G401.6 (cell line): ENCODE measurements around the gene USP30.

Experiments
- FAIRE-seq: peaks from 2 replicates; lab custom pipeline; 2012; peaks lifted over from hg19 to GRCh38; lab: Jason Lieb, UNC

Gene USP30

GRCh38 chr12:109098183-109098604 lies 45.8 kb downstream of the USP30 start:
- FAIRE-seq, result no peak

DNA sequence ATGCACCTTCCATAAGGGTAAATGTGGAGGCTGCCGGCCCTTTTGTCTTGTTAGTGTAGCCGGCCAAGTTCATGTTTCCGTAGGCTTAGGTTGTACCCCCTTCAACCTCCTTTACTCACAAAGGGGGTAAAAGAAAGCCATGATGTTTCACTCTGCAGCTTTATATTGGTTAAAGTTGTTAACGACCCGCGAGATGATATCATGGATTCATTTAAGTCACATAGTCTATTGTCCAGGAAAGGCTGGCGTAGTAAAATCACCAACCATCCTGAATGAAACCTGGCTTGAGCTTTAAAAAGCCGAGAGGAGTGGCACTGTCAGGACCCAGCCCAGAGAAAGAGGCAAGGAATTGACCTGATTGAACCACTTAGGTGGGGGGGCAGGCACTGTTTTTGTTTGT lies 46.3 kb downstream of the USP30 start:
- FAIRE-seq, result no peak

- no peak for FAIRE-seq
Measured at GRCh38 chr12:109099431-109100020, 47.1 kb downstream of the USP30 start.

GRCh38 chr12:109100741-109101140 lies 48.4 kb downstream of the USP30 start:
- no peak for FAIRE-seq

DNA sequence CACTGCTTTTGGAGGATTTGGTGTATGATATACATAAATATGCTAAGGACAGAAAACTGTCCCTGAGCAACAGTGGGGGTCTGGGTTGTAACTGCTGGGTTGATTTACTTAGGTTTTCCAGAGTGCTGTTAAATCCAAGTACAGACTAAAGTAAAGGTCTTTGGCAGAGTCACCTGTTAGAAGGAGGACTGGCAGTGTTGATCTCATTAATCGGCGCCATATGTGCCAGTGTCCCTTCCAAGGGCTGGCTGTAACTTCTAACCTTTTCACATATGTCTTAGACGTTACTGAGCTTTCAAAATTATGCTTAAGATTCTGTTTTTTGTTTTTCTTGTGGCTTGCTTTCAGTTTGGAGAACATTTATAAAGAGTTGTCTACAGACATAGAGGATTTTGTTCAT lies 50.1 kb downstream of the USP30 start:
- no peak for FAIRE-seq

DNA sequence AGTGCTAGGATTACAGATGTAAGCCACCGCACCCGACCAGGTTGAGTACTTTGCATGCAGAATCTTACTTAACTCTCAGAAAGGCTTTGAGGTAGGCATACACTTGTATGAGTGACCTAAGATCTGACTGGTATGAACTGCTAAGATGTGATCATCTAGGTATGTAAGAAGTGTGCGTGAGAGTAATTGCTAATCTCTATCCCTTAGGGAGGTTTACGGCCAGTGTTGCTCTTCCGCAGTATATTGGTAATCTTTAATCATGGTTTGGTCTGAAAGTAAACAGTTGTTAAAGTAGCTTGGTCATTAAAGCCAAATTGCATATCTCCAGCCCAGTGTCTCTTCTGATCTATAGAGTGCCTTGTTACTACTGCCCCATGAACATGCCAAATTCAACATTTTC lies 52.8 kb downstream of the USP30 start:
- no peak for FAIRE-seq

DNA sequence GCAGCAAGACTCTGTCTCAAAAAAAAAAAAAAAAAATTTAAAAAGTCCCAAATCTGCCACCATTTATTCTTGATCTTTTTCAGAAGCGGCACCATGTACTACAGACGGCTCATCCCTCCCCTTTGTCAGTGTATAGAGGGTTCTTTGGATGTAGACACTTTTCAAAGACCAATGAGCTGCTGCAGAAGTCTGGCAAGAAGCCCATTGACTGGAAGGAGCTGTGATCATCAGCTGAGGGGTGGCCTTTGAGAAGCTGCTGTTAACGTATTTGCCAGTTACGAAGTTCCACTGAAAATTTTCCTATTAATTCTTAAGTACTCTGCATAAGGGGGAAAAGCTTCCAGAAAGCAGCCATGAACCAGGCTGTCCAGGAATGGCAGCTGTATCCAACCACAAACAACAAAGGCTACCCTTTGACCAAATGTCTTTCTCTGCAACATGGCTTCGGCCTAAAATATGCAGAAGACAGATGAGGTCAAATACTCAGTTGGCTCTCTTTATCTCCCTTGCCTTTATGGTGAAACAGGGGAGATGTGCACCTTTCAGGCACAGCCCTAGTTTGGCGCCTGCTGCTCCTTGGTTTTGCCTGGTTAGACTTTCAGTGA lies 57.5 kb downstream of the USP30 start:
- no peak for FAIRE-seq

DNA sequence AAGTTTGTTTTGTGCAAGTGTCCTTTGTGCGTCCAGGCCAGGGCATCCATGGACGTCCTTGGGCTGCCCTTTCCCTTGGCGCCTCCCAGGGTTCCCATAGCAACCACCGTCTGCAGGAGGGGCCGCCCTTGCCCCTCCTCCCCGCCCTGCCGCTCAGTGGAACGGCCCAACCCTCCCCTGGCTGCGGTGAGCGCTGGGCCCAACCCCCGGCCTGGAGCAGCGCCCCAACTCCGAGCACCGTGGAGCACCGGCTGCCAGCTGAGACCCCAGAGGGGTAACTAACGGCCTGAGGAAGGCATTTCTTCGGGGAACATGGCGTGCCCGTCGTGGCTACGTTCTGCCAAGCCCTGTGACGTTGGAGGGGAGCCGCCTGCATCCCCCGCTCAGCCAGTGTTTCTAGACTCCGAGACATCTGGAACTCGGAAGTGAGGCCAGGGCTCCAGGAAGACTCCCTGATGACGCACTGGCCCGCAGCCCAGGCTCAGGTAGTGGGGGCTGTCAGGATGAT lies 58.7 kb downstream of the USP30 start:
- FAIRE-seq, result peak; percentile 49

GRCh38 chr12:109112720-109113465 lies 60.5 kb downstream of the USP30 start:
- no peak for FAIRE-seq

DNA sequence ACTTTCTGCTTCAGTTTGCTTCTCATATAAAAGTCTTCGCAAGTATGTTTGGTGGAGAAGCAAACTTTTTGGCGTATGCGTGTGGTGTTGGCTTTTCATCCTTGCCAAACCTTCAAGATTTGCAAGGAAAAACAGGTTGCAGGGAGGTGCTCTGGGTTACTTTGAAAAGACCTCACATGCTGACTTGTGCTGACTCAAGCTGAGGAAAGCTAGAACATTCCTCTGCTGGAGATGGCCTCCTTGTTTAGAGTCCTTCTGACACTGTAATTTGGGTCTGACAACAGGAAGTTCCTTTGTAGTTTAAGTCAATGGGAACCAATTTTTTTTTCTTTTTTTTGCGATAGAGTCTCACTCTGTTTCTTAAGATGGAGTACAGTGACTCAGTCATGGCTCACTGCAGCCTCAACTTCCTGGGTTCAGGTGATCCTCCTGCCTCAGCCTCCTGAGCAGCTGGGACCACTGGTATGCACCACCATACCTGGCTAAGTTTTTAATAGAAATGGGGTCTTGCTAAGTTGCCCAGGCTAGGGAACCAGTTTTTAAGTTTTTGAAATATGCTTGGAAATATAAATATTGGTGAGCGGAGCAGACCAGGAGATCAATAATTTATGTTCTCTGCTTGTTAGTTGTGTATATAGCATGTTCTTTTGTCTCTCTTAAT lies 61.4 kb downstream of the USP30 start:
- FAIRE-seq, result no peak

DNA sequence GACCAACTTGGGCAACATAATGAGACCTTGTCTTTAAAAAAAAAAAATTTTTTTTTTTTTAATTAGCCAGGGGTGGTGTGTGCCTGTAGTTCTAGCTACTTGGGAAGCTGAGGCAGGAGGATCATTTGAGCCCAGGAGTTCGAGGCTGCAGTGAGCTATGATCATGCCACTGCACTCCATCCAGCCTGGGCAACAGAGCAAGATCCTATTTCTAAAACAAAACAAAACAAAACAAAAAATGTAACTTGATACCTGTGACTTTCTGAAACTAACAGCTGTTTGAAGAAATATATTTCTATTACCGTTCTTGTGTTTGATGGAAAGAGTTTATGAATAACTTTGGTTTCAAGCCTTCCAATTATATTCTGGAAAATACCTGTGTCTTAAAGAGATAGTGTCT lies 62.3 kb downstream of the USP30 start:
- no peak for FAIRE-seq

DNA sequence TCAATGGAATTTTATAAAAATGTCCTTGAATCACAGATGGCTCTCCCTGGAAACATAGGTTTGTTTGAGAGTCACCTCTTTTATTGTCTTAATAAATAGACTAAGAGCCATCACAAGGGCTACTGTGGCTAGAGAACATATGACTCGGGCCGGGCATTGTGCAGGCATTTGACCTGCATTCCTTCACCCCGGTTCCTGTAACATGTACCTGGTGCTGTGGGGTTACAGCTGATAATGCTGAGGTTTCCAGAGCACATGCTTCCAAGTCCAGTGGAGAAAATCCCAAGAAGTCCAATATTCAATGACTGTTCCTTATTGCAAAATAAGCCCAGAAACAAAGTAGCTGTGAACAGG lies 63.0 kb downstream of the USP30 start:
- no peak for FAIRE-seq

DNA sequence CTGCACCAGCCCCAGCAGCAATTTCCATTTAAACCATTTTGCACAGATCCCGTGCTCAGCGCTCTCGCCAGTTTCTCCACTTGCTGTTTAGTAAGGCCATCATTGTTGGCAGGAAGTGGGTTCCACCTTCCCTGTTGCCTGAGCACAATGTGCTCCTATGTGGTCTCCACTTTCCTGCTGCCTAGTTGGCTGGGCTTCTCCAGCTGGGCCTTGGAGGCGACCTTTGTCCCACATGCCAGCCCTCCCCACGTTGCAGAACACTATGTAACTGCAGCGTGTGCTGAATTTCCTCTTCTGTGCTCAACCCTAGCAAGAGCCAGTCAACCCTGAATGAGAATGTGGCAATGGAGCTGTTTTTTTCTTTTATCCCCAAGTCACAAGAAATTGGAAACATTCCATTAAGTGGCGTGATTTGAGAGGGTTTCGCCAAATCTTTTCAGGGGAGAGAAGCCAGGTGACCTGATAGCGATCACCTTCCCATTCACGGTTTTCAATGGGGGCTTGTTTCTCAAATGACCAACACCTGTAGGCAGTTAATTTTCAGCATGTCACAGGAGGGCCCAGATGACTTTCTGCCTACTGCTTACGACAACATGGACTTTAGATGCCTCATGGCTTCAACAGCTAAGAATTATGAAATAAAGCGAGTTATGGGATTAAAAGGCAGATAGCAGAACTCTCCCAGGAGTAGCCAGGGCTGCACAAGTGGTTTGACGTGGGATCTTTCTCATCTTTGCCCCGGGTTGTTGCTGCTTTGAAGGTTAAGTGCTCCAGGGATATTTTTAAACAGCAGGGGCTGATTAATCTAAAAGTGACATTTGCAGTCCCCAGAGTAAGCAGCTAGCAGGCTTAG lies 63.6 kb downstream of the USP30 start, which contains the start of gene ACACB:
Gene ACACB (plus strand): TSS at position 830 of the 853 bp plus-strand sequence. CDS start 22,819 bp downstream, outside the sequence.
- no peak for FAIRE-seq

GRCh38 chr12:109116611-109116949 lies 64.2 kb downstream of the USP30 start:
- FAIRE-seq, result no peak

- no peak for FAIRE-seq
Measured at GRCh38 chr12:109120095-109120494, 67.7 kb downstream of the USP30 start.

- no peak for FAIRE-seq
Measured at GRCh38 chr12:109120557-109120956, 68.2 kb downstream of the USP30 start.

DNA sequence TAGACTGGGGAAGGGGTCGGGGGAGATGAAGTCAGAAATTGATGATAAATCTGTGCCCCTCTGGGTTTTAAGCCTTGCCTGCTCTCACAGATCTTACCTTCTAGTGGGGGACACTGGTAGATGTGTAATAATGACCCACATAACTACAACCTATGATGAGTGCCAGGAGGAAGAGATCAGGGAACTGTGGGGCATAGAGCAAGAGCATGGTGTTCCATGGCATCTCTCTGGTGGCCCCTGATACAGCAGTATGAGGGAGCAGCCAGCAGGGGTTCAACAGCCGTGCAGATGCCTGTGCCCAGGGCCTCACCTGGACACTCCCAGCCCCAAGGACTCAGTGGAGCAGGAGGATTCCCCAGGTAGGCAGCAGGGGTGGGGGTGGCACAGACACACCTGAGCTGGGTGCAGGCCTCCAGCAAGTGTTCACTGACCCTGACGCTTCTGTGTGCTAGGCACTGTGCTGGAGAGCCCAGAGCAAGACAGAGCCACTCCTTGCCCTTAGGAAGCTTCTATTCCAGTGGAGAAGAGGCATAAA lies 69.0 kb downstream of the USP30 start:
- no peak for FAIRE-seq

DNA sequence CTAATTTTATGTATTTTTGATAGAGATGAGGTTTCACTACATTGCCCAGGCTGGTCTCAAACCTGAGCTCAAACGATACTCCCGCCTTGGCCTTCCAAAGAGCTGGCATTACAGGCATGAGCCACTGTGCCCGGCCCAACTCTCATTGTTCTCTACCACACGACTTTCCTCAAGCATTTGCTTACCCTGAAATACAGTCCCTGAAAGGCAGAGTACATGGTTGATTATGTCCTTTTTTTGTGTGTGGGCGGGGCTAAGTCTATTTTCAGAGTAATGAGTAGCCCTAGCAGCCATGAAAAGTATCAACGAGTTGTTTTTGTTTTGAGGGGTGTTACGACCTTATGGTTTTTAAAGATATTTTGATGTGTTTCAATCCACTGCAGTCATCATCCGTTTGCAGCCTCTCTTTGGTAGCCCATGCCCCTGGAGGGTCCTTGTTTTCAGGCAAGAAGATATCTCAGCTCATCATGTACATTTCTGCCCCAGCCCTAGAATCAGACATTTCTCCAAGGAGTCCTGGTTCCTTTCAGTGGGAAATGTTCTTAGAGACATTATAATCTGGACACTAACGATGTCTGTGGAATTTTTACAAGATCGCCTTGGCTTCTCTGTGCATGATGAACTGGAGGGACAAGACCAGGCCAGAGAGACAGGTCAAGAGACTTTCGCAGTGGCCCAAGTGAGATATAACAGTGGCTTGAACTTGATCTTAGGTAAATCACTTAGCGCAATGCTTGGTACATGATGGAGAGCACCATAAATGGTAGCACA lies 72.7 kb downstream of the USP30 start:
- FAIRE-seq, result no peak

DNA sequence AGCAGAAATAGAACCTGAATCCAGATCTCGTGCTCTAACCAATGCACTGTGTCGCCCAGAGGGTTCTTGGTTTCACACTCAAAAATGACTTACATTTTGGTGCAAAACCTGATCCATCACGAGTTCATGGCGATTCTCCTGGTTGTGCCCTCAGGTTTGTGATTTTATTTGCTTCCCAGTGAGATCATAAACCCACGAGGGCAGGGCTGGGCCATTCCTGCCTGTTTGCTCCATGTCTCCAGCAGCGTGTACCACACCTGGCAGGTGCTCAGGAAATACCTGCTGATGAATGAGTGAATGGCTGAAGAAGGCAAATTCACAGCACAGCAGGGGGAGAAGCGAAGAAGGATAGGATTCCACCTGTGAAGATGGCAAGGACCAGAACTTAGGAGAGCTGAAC lies 73.4 kb downstream of the USP30 start:
- no peak for FAIRE-seq

DNA sequence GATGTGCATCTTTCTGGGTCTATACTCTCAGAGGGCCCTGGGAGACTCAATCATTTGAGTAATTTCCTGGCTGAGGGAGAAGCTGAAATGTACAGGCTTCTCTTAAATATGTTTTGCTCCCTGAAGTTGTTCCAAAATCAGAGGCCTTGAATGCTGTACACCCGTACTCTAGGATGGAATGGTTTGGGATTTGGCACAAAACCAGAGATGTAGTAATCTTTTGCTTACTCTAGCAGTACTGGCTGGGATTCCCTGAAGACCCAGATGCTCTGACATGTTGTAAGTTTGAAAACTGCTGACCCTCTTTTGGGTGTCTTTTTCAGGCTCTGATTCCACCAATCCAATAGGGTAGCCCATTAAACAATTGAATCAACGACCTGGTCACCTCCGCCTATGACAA lies 74.4 kb downstream of the USP30 start:
- FAIRE-seq, result no peak
